ENCODE data around the gene POLK.

DNA sequence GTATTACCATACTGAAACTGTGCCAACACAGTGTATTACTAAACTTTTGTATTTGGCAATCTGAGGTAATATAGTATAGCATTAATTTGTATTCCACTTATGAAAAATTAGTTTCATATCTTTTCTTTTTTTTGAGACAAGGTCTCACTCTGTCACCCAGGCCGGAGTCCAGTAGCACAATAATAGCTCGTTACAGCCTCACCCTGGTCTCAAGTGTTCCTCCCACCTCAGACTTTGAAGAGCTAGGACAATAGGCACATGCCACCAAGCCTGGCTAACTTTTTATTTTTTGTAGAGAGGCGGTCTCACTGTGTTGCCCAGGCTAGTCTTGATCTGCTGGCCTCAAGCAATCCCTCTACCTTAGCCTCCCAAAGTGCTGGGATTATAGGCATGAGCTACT lies 36.1 kb downstream of the POLK start:
- TF ChIP-seq CTCF (conservative IDR thresholded peaks at IDR 0.05; ENCODE audit: low read length) (no peak), EZH2phosphoT487 (IDR thresholded peaks at IDR 0.05; ENCODE audit: borderline replicate concordance) (no peak)
